HepG2 (cell line): ENCODE measurements around the gene M1AP. TPM values are rescaled to one million over a fixed set of nuclear protein-coding genes. Genes with fewer than 3 reads are reported as not detected.
A peak's percentile ranks its signal among the peaks of the same experiment; 100 is the strongest.

ENCODE experiments used
- EP300 ChIP-seq, 3 experiments: sonication (generic) in 1 of 3; formaldehyde crosslinking in 1 of 3; IDR thresholded peaks; 2 replicates each; pipeline versions ENCODE4 v1.5.1 to v1.6.1; 2011 to 2020; ENCODE audit warnings: low read depth in 2 of 3, low read length in 2 of 3, borderline replicate concordance in 1 of 3, improper control_type of control experiment in 1 of 3, mild to moderate bottlenecking in 1 of 3, missing genetic modification reagents in 1 of 3, moderate library complexity in 1 of 3
- FOSL2 ChIP-seq: sonication (generic); formaldehyde crosslinking; IDR thresholded peaks from 2 replicates; pipeline ENCODE4 v1.4.0; 2020; ENCODE audit warnings: missing genetic modification reagents
- MEIS2 ChIP-seq: sonication (generic); formaldehyde crosslinking; IDR thresholded peaks from 2 replicates; pipeline ENCODE4 v1.9.0; 2021; ENCODE audit warnings: mild to moderate bottlenecking, missing genetic modification reagents
- MYC ChIP-seq: sonication (generic); formaldehyde crosslinking; IDR thresholded peaks from 2 replicates; pipeline ENCODE4 v1.9.0; 2021; ENCODE audit warnings: missing genetic modification reagents, borderline replicate concordance
- RBM22 ChIP-seq: fragments of 200-400 bp; formaldehyde crosslinking; optimal IDR thresholded peaks from 2 replicates; pipeline ENCODE3; 2017; ENCODE audit warnings: mild to moderate bottlenecking, low read length, moderate library complexity
- SOX13 ChIP-seq, 3 experiments: fragments of 450-650 bp in 1 of 3; sonication (generic) in 1 of 3; formaldehyde crosslinking in 1 of 3; IDR thresholded peaks in 2 of 3; conservative IDR thresholded peaks in 1 of 3; 2 replicates each; pipeline versions ENCODE4 v1.5.0 to v1.6.1; 2016 to 2020; ENCODE audit warnings: antibody characterized with exemption in 1 of 3, mild to moderate bottlenecking in 1 of 3, missing compliant biosample characterization in 1 of 3, missing genetic modification reagents in 1 of 3, moderate library complexity in 1 of 3
- TGIF2 ChIP-seq: IDR thresholded peaks from 2 replicates; pipeline ENCODE4 v1.6.1; 2016; ENCODE audit warnings: control low read depth, missing compliant biosample characterization
- ZFP41 ChIP-seq: sonication (generic); formaldehyde crosslinking; IDR thresholded peaks from 2 replicates; pipeline ENCODE4 v1.4.0; 2020; ENCODE audit warnings: mild to moderate bottlenecking, missing genetic modification reagents, borderline replicate concordance
- ZNF207 ChIP-seq: fragments of 450-650 bp; IDR thresholded peaks from 2 replicates; pipeline ENCODE4 v1.6.1; 2016; ENCODE audit warnings: antibody characterized with exemption, borderline replicate concordance
- ZNF605 ChIP-seq: sonication (generic); formaldehyde crosslinking; IDR thresholded peaks from 2 replicates; pipeline ENCODE4 v1.8.0; 2022; ENCODE audit warnings: mild to moderate bottlenecking, missing genetic modification reagents
- polyA plus RNA-seq, 8 experiments: library from polyadenylated mRNA; depleted of rRNA in 3 of 8; stranded (reverse) in 7 of 8; unstranded in 1 of 8; fragments of >200 nt; fragmentation: Illumina TruSeq in 4 of 8; extraction: Trizol in 4 of 8; gene quantifications; 2 replicates each; pipeline versions ENCODE4 v1.2.1 to v1.2.3, GENCODE V29; 2011 to 2016; ENCODE audit warnings: low read depth in 4 of 8, missing spikeins in 1 of 8, mixed read lengths in 1 of 8; ENCODE audit not compliant: insufficient read depth in 1 of 8
- total RNA-seq, 5 experiments: library from RNA; depleted of rRNA; stranded (reverse); fragments of >200 nt; fragmentation: Illumina TruSeq; extraction: Trizol; gene quantifications; 2 replicates each; pipeline ENCODE4 v1.2.3, GENCODE V29; 2016; ENCODE audit warnings: low read depth in 1 of 5
- TF ChIP-seq, protein P1 (sequence below): sonication (generic); formaldehyde crosslinking; IDR thresholded peaks from 2 replicates; pipeline ENCODE4 v1.4.0; 2020; ENCODE audit warnings: mild to moderate bottlenecking, missing genetic modification reagents
- TF ChIP-seq, protein P2 (sequence below): sonication (generic); formaldehyde crosslinking; IDR thresholded peaks from 2 replicates; pipeline ENCODE4 v1.4.0; 2020; ENCODE audit warnings: missing genetic modification reagents
- TF ChIP-seq, protein P3 (sequence below): sonication (generic); formaldehyde crosslinking; IDR thresholded peaks from 2 replicates; pipeline ENCODE4 v1.5.1; 2020; ENCODE audit warnings: mild to moderate bottlenecking, missing genetic modification reagents

M1AP gene
- total and polyA plus RNA-seq, 2 of the 13 experiments (the other 11 are each of a cell fraction or from before 2014, with no cell fraction given) = not detected

DNA sequence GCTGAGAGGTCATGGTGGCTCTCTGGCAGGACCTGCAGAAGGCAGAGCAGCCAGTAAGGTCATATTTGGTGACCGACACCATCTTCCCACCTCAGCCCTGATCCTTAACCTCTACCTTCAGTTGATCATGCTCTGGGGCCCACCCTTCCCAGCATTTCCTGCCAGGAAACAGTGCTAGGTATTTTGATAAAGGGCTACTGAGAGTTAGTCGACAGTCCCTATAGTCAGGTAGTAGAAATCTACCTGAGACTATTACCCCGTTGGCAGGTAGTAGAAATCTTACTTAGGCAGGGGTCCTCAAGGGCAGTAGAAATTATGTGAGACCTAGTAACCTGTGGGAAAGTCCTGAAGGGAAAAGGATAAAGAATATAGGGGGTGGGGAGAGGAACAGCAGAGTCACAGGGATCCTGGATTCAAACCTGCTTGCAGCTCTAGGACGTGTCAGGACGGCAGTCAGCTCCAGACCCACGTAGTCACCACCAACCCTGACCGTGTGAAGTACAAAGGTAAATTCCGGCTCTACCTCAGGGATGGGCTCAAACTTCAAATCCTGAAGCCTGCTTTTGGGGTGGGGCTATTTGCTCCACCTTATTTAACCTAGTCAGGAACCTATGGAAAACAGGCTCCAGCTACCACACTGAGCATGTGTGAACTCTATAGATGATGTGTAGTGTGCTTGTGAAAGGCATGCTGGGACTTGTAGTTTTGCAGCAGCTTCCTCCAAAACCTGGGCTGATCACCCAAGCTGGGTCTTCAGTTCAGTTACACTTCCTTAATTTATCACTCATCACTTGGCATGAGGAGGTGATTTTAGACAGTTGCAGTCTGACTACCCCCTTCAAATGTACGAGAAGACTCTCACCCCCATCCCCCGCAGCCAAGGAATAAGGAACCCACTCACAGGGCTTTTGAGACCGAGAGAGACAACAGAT lies 122.1 kb downstream of the M1AP start, which contains the start of gene DQX1 (continued):
- TF ChIP-seq, protein P1, sequence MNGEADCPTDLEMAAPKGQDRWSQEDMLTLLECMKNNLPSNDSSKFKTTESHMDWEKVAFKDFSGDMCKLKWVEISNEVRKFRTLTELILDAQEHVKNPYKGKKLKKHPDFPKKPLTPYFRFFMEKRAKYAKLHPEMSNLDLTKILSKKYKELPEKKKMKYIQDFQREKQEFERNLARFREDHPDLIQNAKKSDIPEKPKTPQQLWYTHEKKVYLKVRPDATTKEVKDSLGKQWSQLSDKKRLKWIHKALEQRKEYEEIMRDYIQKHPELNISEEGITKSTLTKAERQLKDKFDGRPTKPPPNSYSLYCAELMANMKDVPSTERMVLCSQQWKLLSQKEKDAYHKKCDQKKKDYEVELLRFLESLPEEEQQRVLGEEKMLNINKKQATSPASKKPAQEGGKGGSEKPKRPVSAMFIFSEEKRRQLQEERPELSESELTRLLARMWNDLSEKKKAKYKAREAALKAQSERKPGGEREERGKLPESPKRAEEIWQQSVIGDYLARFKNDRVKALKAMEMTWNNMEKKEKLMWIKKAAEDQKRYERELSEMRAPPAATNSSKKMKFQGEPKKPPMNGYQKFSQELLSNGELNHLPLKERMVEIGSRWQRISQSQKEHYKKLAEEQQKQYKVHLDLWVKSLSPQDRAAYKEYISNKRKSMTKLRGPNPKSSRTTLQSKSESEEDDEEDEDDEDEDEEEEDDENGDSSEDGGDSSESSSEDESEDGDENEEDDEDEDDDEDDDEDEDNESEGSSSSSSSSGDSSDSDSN (CRISPR knock-in tag) = peak; percentile 46; the same call in 1 of the 2 replicates
- TF ChIP-seq ZFP41 (CRISPR knock-in tag) (no peak), ZNF605 (peak; percentile 87), SOX13 (IDR thresholded peaks at IDR 0.05) (peak; percentile 50; the same call in 1 of the 2 replicates), SOX13 (CRISPR knock-in tag; conservative IDR thresholded peaks at IDR 0.05 in 1 of 2, IDR thresholded peaks at IDR 0.05 in 1 of 2) (peak in 1 of 2 experiments; percentile 44; a peak in 1 of 4 replicates), TGIF2 (CRISPR knock-in tag) (no peak; the same call in none of the 2 replicates), MYC (CRISPR knock-in tag) (peak; percentile 40; the same call in 1 of the 2 replicates), FOSL2 (CRISPR knock-in tag) (peak; percentile 48; the same call in 1 of the 2 replicates), ZNF207 (no peak), RBM22 (peak; percentile 84), MEIS2 (CRISPR knock-in tag) (no peak), EP300 (IDR thresholded peaks at IDR 0.05; ENCODE audit: low read depth in 2 of 2, low read length in 2 of 2) (peak; percentile 25 to 73; a peak in 2 of 4 replicates), EP300 (CRISPR knock-in tag; IDR thresholded peaks at IDR 0.05; ENCODE audit: borderline replicate concordance) (0 out of 2 replicates have a peak, but pooled peaks have one; percentile 22)
- TF ChIP-seq, protein P2, sequence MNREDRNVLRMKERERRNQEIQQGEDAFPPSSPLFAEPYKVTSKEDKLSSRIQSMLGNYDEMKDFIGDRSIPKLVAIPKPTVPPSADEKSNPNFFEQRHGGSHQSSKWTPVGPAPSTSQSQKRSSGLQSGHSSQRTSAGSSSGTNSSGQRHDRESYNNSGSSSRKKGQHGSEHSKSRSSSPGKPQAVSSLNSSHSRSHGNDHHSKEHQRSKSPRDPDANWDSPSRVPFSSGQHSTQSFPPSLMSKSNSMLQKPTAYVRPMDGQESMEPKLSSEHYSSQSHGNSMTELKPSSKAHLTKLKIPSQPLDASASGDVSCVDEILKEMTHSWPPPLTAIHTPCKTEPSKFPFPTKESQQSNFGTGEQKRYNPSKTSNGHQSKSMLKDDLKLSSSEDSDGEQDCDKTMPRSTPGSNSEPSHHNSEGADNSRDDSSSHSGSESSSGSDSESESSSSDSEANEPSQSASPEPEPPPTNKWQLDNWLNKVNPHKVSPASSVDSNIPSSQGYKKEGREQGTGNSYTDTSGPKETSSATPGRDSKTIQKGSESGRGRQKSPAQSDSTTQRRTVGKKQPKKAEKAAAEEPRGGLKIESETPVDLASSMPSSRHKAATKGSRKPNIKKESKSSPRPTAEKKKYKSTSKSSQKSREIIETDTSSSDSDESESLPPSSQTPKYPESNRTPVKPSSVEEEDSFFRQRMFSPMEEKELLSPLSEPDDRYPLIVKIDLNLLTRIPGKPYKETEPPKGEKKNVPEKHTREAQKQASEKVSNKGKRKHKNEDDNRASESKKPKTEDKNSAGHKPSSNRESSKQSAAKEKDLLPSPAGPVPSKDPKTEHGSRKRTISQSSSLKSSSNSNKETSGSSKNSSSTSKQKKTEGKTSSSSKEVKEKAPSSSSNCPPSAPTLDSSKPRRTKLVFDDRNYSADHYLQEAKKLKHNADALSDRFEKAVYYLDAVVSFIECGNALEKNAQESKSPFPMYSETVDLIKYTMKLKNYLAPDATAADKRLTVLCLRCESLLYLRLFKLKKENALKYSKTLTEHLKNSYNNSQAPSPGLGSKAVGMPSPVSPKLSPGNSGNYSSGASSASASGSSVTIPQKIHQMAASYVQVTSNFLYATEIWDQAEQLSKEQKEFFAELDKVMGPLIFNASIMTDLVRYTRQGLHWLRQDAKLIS (CRISPR knock-in tag) = peak; percentile 82
- TF ChIP-seq, protein P3, sequence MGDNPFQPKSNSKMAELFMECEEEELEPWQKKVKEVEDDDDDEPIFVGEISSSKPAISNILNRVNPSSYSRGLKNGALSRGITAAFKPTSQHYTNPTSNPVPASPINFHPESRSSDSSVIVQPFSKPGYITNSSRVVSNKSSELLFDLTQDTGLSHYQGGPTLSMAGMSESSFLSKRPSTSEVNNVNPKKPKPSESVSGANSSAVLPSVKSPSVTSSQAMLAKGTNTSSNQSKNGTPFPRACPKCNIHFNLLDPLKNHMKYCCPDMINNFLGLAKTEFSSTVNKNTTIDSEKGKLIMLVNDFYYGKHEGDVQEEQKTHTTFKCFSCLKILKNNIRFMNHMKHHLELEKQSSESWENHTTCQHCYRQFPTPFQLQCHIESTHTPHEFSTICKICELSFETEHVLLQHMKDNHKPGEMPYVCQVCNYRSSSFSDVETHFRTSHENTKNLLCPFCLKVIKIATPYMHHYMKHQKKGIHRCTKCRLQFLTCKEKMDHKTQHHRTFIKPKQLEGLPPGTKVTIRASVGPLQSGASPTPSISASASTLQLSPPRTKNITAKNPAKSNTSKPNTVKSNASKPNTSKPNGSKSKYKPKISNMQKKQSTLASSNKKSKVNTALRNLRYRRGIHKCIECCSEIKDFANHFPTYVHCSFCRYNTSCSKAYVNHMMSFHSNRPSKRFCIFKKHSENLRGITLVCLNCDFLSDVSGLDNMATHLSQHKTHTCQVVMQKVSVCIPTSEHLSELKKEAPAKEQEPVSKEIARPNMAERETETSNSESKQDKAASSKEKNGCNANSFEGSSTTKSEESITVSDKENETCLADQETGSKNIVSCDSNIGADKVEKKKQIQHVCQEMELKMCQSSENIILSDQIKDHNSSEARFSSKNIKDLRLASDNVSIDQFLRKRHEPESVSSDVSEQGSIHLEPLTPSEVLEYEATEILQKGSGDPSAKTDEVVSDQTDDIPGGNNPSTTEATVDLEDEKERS = no peak
